SU-DHL-6 (cell line): ENCODE results near the gene STIL.

Source experiments
- CTCF ChIP-seq: fragments of 200-600 bp; sonication (generic); IDR thresholded peaks from one replicate; pipeline ENCODE4 v1.5.1; 2017; ENCODE audit warnings: antibody characterized with exemption, mild to moderate bottlenecking, low read length, moderate library complexity; ENCODE audit not compliant: insufficient read depth, poor library complexity, severe bottlenecking
- EZH2phosphoT487 ChIP-seq: fragments of 200-600 bp; sonication (generic), shearing (Covaris generic); conservative IDR thresholded peaks from 2 replicates; pipeline ENCODE4 v1.6.1; 2018; ENCODE audit warnings: mild to moderate bottlenecking, antibody characterized with exemption, low read length, moderate library complexity, mixed read lengths

GRCh38 chr1:47233186-47233585 is 80.8 kb downstream of the STIL start:
- TF ChIP-seq CTCF (no peak), EZH2phosphoT487 (no peak)
